Activated naive CD8-positive, alpha-beta T cell (primary cell): ENCODE measurements around the gene ITGB6.
"Not testable (repeated sequence)": the region's sequence is repeated elsewhere in the genome, so short reads cannot be mapped to it uniquely, and the experiment has no call there.

Experiments used
- H3K27ac Mint-ChIP-seq: one replicate; pipeline ENCODE4 v1.8.0; 2021; ENCODE audit warnings: mixed read lengths
- H3K27me3 Mint-ChIP-seq: one replicate; pipeline ENCODE4 v1.8.0; 2021; ENCODE audit warnings: mixed read lengths
- H3K36me3 Mint-ChIP-seq: one replicate; pipeline ENCODE4 v1.8.0; 2021; ENCODE audit warnings: mixed read lengths
- H3K4me1 Mint-ChIP-seq: one replicate; pipeline ENCODE4 v1.8.0; 2021; ENCODE audit warnings: low read depth, mixed read lengths
- H3K4me3 Mint-ChIP-seq: one replicate; pipeline ENCODE4 v1.8.0; 2021; ENCODE audit warnings: mild to moderate bottlenecking, mixed read lengths
- H3K9me3 Mint-ChIP-seq: one replicate; pipeline ENCODE4 v1.8.0; 2021; ENCODE audit warnings: low read depth, mixed read lengths

Gene ITGB6

GRCh38 chr2:160208655-160209515 is 8.8 kb upstream of the ITGB6 start:
- H3K36me3 Mint-ChIP-seq, result peaks cover 3% of the 10 kb centered on the region
- H3K4me3 Mint-ChIP-seq, result no peak overlapping the region
- peaks cover 4% of the 10 kb centered on the region for H3K9me3 Mint-ChIP-seq
- no peak overlapping the region for H3K27ac Mint-ChIP-seq
- H3K27me3 Mint-ChIP-seq, result peaks cover 2% of the 10 kb centered on the region
- peaks cover 18% of the 10 kb centered on the region for H3K4me1 Mint-ChIP-seq

GRCh38 chr2:160207804-160208654 is 8.0 kb upstream of the ITGB6 start:
- Mint-ChIP-seq H3K27ac (no peak overlapping the region), H3K4me1 (peaks cover 18% of the 10 kb centered on the region), H3K27me3 (no peaks in the 10 kb centered on the region), H3K4me3 (no peak overlapping the region), H3K36me3 (peaks cover 3% of the 10 kb centered on the region), H3K9me3 (peaks cover 4% of the 10 kb centered on the region)

GRCh38 chr2:160207271-160207670 is 7.2 kb upstream of the ITGB6 start:
- Mint-ChIP-seq H3K9me3 (peaks cover 4% of the 10 kb centered on the region), H3K27ac (no peak overlapping the region), H3K27me3 (no peaks in the 10 kb centered on the region), H3K4me1 (peaks cover 18% of the 10 kb centered on the region), H3K36me3 (peaks cover 3% of the 10 kb centered on the region), H3K4me3 (no peak overlapping the region)

- Mint-ChIP-seq H3K27me3 (no peaks in the 10 kb centered on the region), H3K4me3 (no peak overlapping the region), H3K27ac (no peak overlapping the region), H3K4me1 (peaks cover 18% of the 10 kb centered on the region), H3K36me3 (peaks cover 3% of the 10 kb centered on the region), H3K9me3 (peaks cover 4% of the 10 kb centered on the region)
Measured at GRCh38 chr2:160206436-160206835, 6.4 kb upstream of the ITGB6 start.

GRCh38 chr2:160205505-160205904 is 5.4 kb upstream of the ITGB6 start:
- Mint-ChIP-seq H3K36me3 (peaks cover 3% of the 10 kb centered on the region), H3K27me3 (no peaks in the 10 kb centered on the region), H3K4me3 (no peak overlapping the region), H3K4me1 (peaks cover 12% of the 10 kb centered on the region), H3K9me3 (peaks cover 4% of the 10 kb centered on the region), H3K27ac (no peak overlapping the region)

GRCh38 chr2:160203422-160203821 is 3.4 kb upstream of the ITGB6 start:
- Mint-ChIP-seq H3K9me3 (peaks cover 4% of the 10 kb centered on the region), H3K27ac (no peak overlapping the region), H3K4me1 (peaks cover 10% of the 10 kb centered on the region), H3K27me3 (no peaks in the 10 kb centered on the region), H3K36me3 (peaks cover 3% of the 10 kb centered on the region), H3K4me3 (no peak overlapping the region)

GRCh38 chr2:160203007-160203406 is 2.9 kb upstream of the ITGB6 start:
- peaks cover 6% of the 10 kb centered on the region for H3K4me1 Mint-ChIP-seq
- H3K27me3 Mint-ChIP-seq, result no peaks in the 10 kb centered on the region
- H3K4me3 Mint-ChIP-seq, result no peak overlapping the region
- H3K27ac Mint-ChIP-seq, result no peak overlapping the region
- H3K36me3 Mint-ChIP-seq, result peaks cover 3% of the 10 kb centered on the region
- peaks cover 4% of the 10 kb centered on the region for H3K9me3 Mint-ChIP-seq

- H3K4me1 Mint-ChIP-seq, result no peaks in the 10 kb centered on the region
- peaks cover 3% of the 10 kb centered on the region for H3K36me3 Mint-ChIP-seq
- no peak overlapping the region for H3K4me3 Mint-ChIP-seq
- H3K27me3 Mint-ChIP-seq, result no peaks in the 10 kb centered on the region
- no peak overlapping the region for H3K27ac Mint-ChIP-seq
- H3K9me3 Mint-ChIP-seq, result peaks cover 4% of the 10 kb centered on the region
Measured at GRCh38 chr2:160201849-160202539, 1.9 kb upstream of the ITGB6 start.

- Mint-ChIP-seq H3K4me1 (no peaks in the 10 kb centered on the region), H3K27me3 (no peaks in the 10 kb centered on the region), H3K27ac (no peak overlapping the region), H3K9me3 (no peaks in the 10 kb centered on the region), H3K36me3 (no peaks in the 10 kb centered on the region), H3K4me3 (no peak overlapping the region)
Measured at GRCh38 chr2:160200921-160201320, 849 bp upstream of the ITGB6 start.

GRCh38 chr2:160199053-160199452 is 1.0 kb downstream of the ITGB6 start:
- no peaks in the 10 kb centered on the region for H3K36me3 Mint-ChIP-seq
- no peaks in the 10 kb centered on the region for H3K27me3 Mint-ChIP-seq
- H3K4me1 Mint-ChIP-seq, result no peaks in the 10 kb centered on the region
- H3K9me3 Mint-ChIP-seq, result no peaks in the 10 kb centered on the region
- no peak overlapping the region for H3K4me3 Mint-ChIP-seq
- no peak overlapping the region for H3K27ac Mint-ChIP-seq

GRCh38 chr2:160197587-160197986 is 2.5 kb downstream of the ITGB6 start:
- Mint-ChIP-seq H3K27me3 (no peaks in the 10 kb centered on the region), H3K4me3 (no peak overlapping the region), H3K27ac (no peak overlapping the region), H3K9me3 (no peaks in the 10 kb centered on the region), H3K4me1 (no peaks in the 10 kb centered on the region), H3K36me3 (no peaks in the 10 kb centered on the region)

- H3K9me3 Mint-ChIP-seq, result no peaks in the 10 kb centered on the region
- H3K4me1 Mint-ChIP-seq, result peaks cover 2% of the 10 kb centered on the region
- no peaks in the 10 kb centered on the region for H3K27me3 Mint-ChIP-seq
- H3K27ac Mint-ChIP-seq, result no peak overlapping the region
- no peaks in the 10 kb centered on the region for H3K36me3 Mint-ChIP-seq
- H3K4me3 Mint-ChIP-seq, result no peak overlapping the region
Measured at GRCh38 chr2:160194946-160195345, 5.1 kb downstream of the ITGB6 start.

- Mint-ChIP-seq H3K27me3 (no peaks in the 10 kb centered on the region), H3K9me3 (no peaks in the 10 kb centered on the region), H3K4me1 (peaks cover 2% of the 10 kb centered on the region), H3K27ac (no peak overlapping the region), H3K4me3 (no peak overlapping the region), H3K36me3 (no peaks in the 10 kb centered on the region)
Measured at GRCh38 chr2:160194351-160194750, 5.7 kb downstream of the ITGB6 start.

GRCh38 chr2:160181146-160181836 is 18.8 kb downstream of the ITGB6 start:
- H3K27me3 Mint-ChIP-seq, H3K36me3 Mint-ChIP-seq, H3K9me3 Mint-ChIP-seq: not testable (repeated sequence)
- H3K27ac Mint-ChIP-seq, result peak overlapping the region; percentile 16
- H3K4me3 Mint-ChIP-seq, result peak overlapping the region; percentile 42
- peaks cover 13% of the 10 kb centered on the region for H3K4me1 Mint-ChIP-seq
